ENCODE measurements around the gene THSD4. TPM values are rescaled to one million over a fixed set of nuclear protein-coding genes. Genes with fewer than 3 reads are reported as not detected.

THSD4 gene
- polyA plus RNA-seq, 1 donor (not counting 4 experiments of a cell fraction or from before 2014, with no cell fraction given) = 24.5 TPM

GRCh38 chr15:71183063-71183462, 67.8 kb downstream of the THSD4 start:
- H3K9me3 ChIP-seq (ENCODE audit: control insufficient read depth, low read depth, low read length) = no peaks in the 10 kb centered on the region
- TF ChIP-seq CTCF (optimal IDR thresholded peaks at IDR 0.05 in 1 of 3, IDR thresholded peaks at IDR 0.05 in 1 of 3, conservative IDR thresholded peaks at IDR 0.05 in 1 of 3; ENCODE audit: extremely low read depth in 1 of 3, insufficient read depth in 2 of 3, low read length in 3 of 3) (no peak), EZH2 (IDR thresholded peaks at IDR 0.05; ENCODE audit: low read length) (no peak)
- peaks cover 7 to 11% of the 10 kb centered on the region in 2 experiments for H3K36me3 ChIP-seq (ENCODE audit: control insufficient read depth in 2 of 2, extremely low read depth in 1 of 2, insufficient read depth in 2 of 2, low read length in 2 of 2)
- H3K27me3 ChIP-seq (ENCODE audit: control insufficient read depth, extremely low read depth, insufficient read depth, low read length) = no peaks in the 10 kb centered on the region
- no peaks in the 10 kb centered on the region for H3K4me1 ChIP-seq (ENCODE audit: control insufficient read depth, extremely low read depth, insufficient read depth, low read length)
- H2AFZ ChIP-seq (ENCODE audit: control insufficient read depth, low read length) = no peak overlapping the region
- dilution Hi-C loops (cut with MboI; ENCODE audit: extremely low pct_ligation_motif_present, low sequenced_read_pairs) = no loop called here
- H3K4me3 ChIP-seq (ENCODE audit: control insufficient read depth in 2 of 3, extremely low read depth in 1 of 3, insufficient read depth in 2 of 3, low read depth in 1 of 3, low read length in 3 of 3) = no peak overlapping the region
- H4K20me1 ChIP-seq (ENCODE audit: control insufficient read depth, extremely low read depth, insufficient read depth, low read length) = no peaks in the 10 kb centered on the region
- H3K79me2 ChIP-seq (ENCODE audit: control insufficient read depth, insufficient read depth, low read length) = peaks cover 23% of the 10 kb centered on the region
- no peak for FAIRE-seq
- H3K4me2 ChIP-seq (ENCODE audit: control insufficient read depth, extremely low read depth, insufficient read depth, low read depth, low read length) = no peak overlapping the region
- DNase-seq (ENCODE audit: low read depth, low spot score) = no peak
- peaks cover 2% of the 10 kb centered on the region for H3K9me1 ChIP-seq (ENCODE audit: control insufficient read depth, extremely low read depth, insufficient read depth, low read length)
- no peak overlapping the region for H3K27ac ChIP-seq (ENCODE audit: control insufficient read depth, insufficient read depth, low read length)
- no peak overlapping the region for H3K9ac ChIP-seq (ENCODE audit: control insufficient read depth, extremely low read depth, insufficient read depth, low read length)

DNA sequence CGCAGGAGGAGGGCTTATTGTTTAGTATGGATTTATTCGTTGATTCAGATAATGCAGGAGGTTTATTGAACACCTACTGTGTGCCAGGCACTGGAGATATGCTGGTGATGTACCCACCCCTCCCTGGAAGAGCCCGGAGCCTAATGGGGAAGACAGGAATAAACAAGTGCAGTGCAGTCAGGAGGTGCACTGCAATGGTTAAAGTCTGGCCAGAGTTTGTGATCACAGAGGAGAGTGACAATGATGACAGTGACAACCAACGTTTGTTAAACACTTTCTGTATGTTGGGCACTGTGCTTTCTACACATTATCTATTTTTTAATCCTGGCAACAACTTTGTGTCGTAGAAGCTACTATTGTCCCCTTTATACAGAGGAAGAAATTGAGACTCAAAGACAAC, 70.4 kb downstream of the THSD4 start:
- Histone ChIP-seq H2AFZ (ENCODE audit: control insufficient read depth, low read length) (no peak overlapping the region), H3K4me3 (ENCODE audit: control insufficient read depth in 2 of 3, extremely low read depth in 1 of 3, insufficient read depth in 2 of 3, low read depth in 1 of 3, low read length in 3 of 3) (no peak overlapping the region), H4K20me1 (ENCODE audit: control insufficient read depth, extremely low read depth, insufficient read depth, low read length) (no peaks in the 10 kb centered on the region), H3K27me3 (ENCODE audit: control insufficient read depth, extremely low read depth, insufficient read depth, low read length) (no peaks in the 10 kb centered on the region), H3K9me3 (ENCODE audit: control insufficient read depth, low read depth, low read length) (no peaks in the 10 kb centered on the region), H3K79me2 (ENCODE audit: control insufficient read depth, insufficient read depth, low read length) (peaks cover 31% of the 10 kb centered on the region), H3K27ac (ENCODE audit: control insufficient read depth, insufficient read depth, low read length) (no peak overlapping the region), H3K36me3 (ENCODE audit: control insufficient read depth in 2 of 2, extremely low read depth in 1 of 2, insufficient read depth in 2 of 2, low read length in 2 of 2) (peaks cover 19 to 28% of the 10 kb centered on the region in 2 experiments), H3K9me1 (ENCODE audit: control insufficient read depth, extremely low read depth, insufficient read depth, low read length) (peaks cover 2% of the 10 kb centered on the region), H3K9ac (ENCODE audit: control insufficient read depth, extremely low read depth, insufficient read depth, low read length) (no peak overlapping the region), H3K4me1 (ENCODE audit: control insufficient read depth, extremely low read depth, insufficient read depth, low read length) (no peaks in the 10 kb centered on the region), H3K4me2 (ENCODE audit: control insufficient read depth, extremely low read depth, insufficient read depth, low read depth, low read length) (no peak overlapping the region)
- TF ChIP-seq EZH2 (IDR thresholded peaks at IDR 0.05; ENCODE audit: low read length) (no peak), CTCF (optimal IDR thresholded peaks at IDR 0.05 in 1 of 3, IDR thresholded peaks at IDR 0.05 in 1 of 3, conservative IDR thresholded peaks at IDR 0.05 in 1 of 3; ENCODE audit: extremely low read depth in 1 of 3, insufficient read depth in 2 of 3, low read length in 3 of 3) (no peak)
- no peak for DNase-seq (ENCODE audit: low read depth, low spot score)
- dilution Hi-C loops (cut with MboI; ENCODE audit: extremely low pct_ligation_motif_present, low sequenced_read_pairs) = no loop called here
- no peak for FAIRE-seq
